ENCODE results near the gene MYLK. TPM values are rescaled to one million over a fixed set of nuclear protein-coding genes. Genes with fewer than 3 reads are reported as not detected.

The MYLK gene
- total and polyA plus RNA-seq, 7 donors = 3.2 to 13.7 (median 5.8) TPM

DNA sequence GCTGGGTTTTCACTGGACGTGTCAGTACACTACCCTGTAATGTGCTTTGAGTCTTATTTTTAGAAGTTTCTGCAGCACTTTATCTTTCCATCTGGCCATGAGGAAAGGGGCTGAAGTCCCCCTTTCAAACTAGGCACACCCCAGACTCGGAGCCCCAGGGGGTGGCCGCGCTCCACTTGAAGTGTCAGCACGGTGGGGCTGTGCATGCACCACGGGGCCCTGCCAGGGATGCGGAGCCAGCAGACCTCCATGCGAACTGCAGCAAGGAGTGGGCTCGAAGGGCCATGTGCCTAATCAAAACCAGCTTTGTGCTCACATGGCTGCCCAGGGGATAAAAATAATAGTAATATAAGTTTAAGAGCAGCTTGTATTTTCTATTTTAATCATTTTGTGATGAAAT, 198.4 kb downstream of the MYLK start:
- Histone ChIP-seq H3K27me3 (ENCODE audit: insufficient read depth in 3 of 3, low read length in 2 of 3) (no peaks in the 10 kb centered on the region), H3K4me1 (no peaks in the 10 kb centered on the region), H3K36me3 (ENCODE audit: insufficient read depth in 1 of 2, low read depth in 1 of 2) (no peaks in the 10 kb centered on the region), H3K9me3 (no peaks in the 10 kb centered on the region), H3K4me3 (no peak overlapping the region), H3K27ac (no peak overlapping the region)
- 79 to 83% (median 82%) methylated on average over 9 of the region's 9 CpGs for WGBS, 3 donors
- TF ChIP-seq, protein P1, sequence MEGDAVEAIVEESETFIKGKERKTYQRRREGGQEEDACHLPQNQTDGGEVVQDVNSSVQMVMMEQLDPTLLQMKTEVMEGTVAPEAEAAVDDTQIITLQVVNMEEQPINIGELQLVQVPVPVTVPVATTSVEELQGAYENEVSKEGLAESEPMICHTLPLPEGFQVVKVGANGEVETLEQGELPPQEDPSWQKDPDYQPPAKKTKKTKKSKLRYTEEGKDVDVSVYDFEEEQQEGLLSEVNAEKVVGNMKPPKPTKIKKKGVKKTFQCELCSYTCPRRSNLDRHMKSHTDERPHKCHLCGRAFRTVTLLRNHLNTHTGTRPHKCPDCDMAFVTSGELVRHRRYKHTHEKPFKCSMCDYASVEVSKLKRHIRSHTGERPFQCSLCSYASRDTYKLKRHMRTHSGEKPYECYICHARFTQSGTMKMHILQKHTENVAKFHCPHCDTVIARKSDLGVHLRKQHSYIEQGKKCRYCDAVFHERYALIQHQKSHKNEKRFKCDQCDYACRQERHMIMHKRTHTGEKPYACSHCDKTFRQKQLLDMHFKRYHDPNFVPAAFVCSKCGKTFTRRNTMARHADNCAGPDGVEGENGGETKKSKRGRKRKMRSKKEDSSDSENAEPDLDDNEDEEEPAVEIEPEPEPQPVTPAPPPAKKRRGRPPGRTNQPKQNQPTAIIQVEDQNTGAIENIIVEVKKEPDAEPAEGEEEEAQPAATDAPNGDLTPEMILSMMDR (IDR thresholded peaks at IDR 0.05) = no peak
- intact Hi-C loops (cut with DNase I) = no loop called here
- DNase-seq (no peak), ATAC-seq (no peak)

DNA sequence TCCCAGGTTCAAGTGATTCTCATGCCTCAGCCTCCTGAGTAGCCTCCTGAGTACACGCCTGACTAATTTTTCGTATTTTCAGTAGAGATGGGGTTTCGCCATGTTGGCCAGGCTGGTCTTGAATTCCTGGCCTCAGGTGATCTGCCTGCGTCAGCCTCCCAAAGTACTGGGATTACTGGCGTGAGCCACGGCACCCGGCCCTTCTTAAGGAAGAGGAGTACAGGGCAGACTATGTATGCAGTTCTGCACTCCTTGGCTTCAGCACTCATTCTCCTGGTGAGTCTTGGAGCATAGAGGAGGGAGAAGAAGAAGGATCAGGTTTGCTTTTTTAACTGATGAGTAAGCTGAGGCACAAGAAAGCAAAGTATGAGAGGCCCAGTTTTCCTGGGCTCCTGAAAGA, 199.5 kb downstream of the MYLK start:
- no peaks in the 10 kb centered on the region for H3K4me1 ChIP-seq
- DNase-seq (no peak), ATAC-seq (no peak)
- TF ChIP-seq, protein P1 (IDR thresholded peaks at IDR 0.05) = no peak
- no peaks in the 10 kb centered on the region for H3K36me3 ChIP-seq (ENCODE audit: insufficient read depth in 1 of 2, low read depth in 1 of 2)
- no peaks in the 10 kb centered on the region for H3K9me3 ChIP-seq
- intact Hi-C loops (cut with DNase I) = no loop called here
- no peak overlapping the region for H3K4me3 ChIP-seq
- H3K27ac ChIP-seq = no peak overlapping the region
- 95 to 97% (median 96%) methylated on average over 7 of the region's 7 CpGs for WGBS, 3 donors
- H3K27me3 ChIP-seq (ENCODE audit: insufficient read depth in 3 of 3, low read length in 2 of 3) = no peaks in the 10 kb centered on the region

DNA sequence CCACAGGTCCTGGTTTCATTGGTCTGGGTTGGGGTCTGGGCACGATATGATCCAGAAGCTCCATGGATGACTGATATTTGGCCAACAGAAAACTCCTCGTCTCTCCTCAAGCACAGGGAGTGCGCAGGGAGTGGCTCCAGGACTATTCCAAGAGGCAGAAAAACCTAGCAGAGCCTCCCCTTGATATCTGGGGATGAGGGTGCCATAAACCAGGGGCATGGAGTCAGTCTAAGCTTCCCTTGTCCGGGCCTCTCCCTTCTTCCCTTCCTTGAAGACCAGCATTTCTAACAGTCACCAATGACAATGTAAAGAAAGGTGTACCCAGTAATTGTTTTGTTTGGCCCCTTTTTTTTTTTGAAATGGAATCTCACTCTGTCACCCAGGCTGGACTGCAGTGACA, 199.9 kb downstream of the MYLK start:
- Histone ChIP-seq H3K27me3 (ENCODE audit: insufficient read depth in 3 of 3, low read length in 2 of 3) (no peaks in the 10 kb centered on the region), H3K36me3 (ENCODE audit: insufficient read depth in 1 of 2, low read depth in 1 of 2) (no peaks in the 10 kb centered on the region), H3K4me1 (no peaks in the 10 kb centered on the region), H3K27ac (no peak overlapping the region), H3K4me3 (no peak overlapping the region), H3K9me3 (no peaks in the 10 kb centered on the region)
- TF ChIP-seq, protein P1 (IDR thresholded peaks at IDR 0.05) = no peak
- ATAC-seq = no peak
- intact Hi-C loops (cut with DNase I) = no loop called here
- DNase-seq = no peak
- 87 to 97% (median 89%) methylated on average over 4 of the region's 4 CpGs for WGBS, 3 donors

DNA sequence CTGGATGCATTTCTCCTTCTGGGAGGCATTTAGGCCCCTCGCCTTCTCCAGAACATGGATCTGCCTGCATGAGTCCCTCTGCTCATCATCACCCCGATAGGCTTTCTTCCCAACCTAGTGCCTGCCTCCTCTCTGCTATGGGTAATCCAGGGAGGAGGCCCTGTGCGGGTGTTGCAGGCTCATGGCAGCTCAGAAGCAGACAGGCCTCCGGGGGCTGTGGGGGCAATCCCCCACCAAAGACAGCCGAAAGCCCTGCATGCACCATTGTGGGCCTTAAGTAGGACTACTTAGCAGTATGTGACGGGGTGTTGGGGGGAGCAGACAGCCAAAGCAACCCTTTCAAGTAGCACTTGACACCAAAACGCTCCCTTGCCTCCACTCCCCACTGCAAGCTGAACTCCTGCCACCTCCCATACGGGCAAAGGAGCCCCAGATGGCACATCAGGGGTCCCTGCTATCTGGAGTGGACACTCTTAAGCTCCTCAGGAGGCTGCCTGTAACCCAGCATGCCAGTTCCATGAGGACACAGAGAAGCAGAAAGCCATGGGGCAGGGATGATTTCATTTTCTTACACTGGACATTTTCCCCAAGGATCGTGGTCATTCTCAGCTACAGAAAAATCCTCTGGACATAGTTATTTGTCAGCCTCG, 200.5 kb downstream of the MYLK start:
- no peaks in the 10 kb centered on the region for H3K4me1 ChIP-seq
- TF ChIP-seq, protein P1 (IDR thresholded peaks at IDR 0.05) = no peak
- H3K4me3 ChIP-seq = no peak overlapping the region
- whole genome bisulfite sequencing, 3 donors = 83 to 86% (median 83%) methylated on average over 10 of the region's 10 CpGs
- H3K9me3 ChIP-seq = no peaks in the 10 kb centered on the region
- DNase-seq = no peak
- no peaks in the 10 kb centered on the region for H3K36me3 ChIP-seq (ENCODE audit: insufficient read depth in 1 of 2, low read depth in 1 of 2)
- intact Hi-C loops (cut with DNase I) = no loop called here
- ATAC-seq = no peak
- no peak overlapping the region for H3K27ac ChIP-seq
- no peaks in the 10 kb centered on the region for H3K27me3 ChIP-seq (ENCODE audit: insufficient read depth in 3 of 3, low read length in 2 of 3)
